Activated CD8-positive, alpha-beta T cell treated with anti-CD3 and anti-CD28 coated beads for 36 hours (primary cell): Measurements from ENCODE around the gene MSRB1. TPM values are rescaled to one million over a fixed set of nuclear protein-coding genes. Genes with fewer than 3 reads are reported as not detected.

Experiments used
- ATAC-seq: fragments of 200-7000 bp; cut with Tn5 transposase; one replicate; pipeline ENCODE4 v1.10.0; 2021; ENCODE audit warnings: mild to moderate bottlenecking, moderate library complexity
- CTCF ChIA-PET: fragments of 350-600 bp; sonication (Branson Sonifier 250); formaldehyde crosslinking; loops from one replicate; lab custom pipeline; 2021; ENCODE audit warnings: antibody characterized with exemption; lab: Charles Lee
- POLR2A ChIA-PET: fragments of 350-600 bp; sonication (Branson Sonifier 250); formaldehyde crosslinking; loops from one replicate; lab custom pipeline; 2021; ENCODE audit warnings: antibody characterized with exemption; lab: Charles Lee
- DNase-seq: peaks from one replicate; pipeline ENCODE4 v3.0.0-alpha.2; 2020
- H3K27ac Mint-ChIP-seq: one replicate; pipeline ENCODE4 v1.8.0; 2021; ENCODE audit warnings: mild to moderate bottlenecking, mixed read lengths
- H3K27me3 Mint-ChIP-seq: one replicate; pipeline ENCODE4 v1.8.0; 2021; ENCODE audit warnings: mixed read lengths
- H3K36me3 Mint-ChIP-seq: one replicate; pipeline ENCODE4 v1.8.0; 2021; ENCODE audit warnings: low read depth, mixed read lengths
- H3K4me1 Mint-ChIP-seq: one replicate; pipeline ENCODE4 v1.8.0; 2021; ENCODE audit warnings: low read depth, mixed read lengths
- H3K4me3 Mint-ChIP-seq: one replicate; pipeline ENCODE4 v1.8.0; 2021; ENCODE audit warnings: mild to moderate bottlenecking, moderate library complexity, mixed read lengths
- H3K9me3 Mint-ChIP-seq: one replicate; pipeline ENCODE4 v1.8.0; 2021; ENCODE audit warnings: mixed read lengths
- intact Hi-C: fragments of 100-400 bp; cut with micrococcal nuclease; formaldehyde crosslinking; loops from one replicate; pipeline ENCODE4 v1.10.0; 2022
- total RNA-seq, 2 experiments: library from RNA; stranded (reverse); gene quantifications; one replicate each; pipeline ENCODE4 v1.2.3, GENCODE V29; 2021
- TF ChIP-seq, protein P1 (sequence below): fragments of 200-600 bp; IDR thresholded peaks from one replicate; pipeline ENCODE4 v1.8.0; 2022; ENCODE audit warnings: antibody characterized with exemption, mild to moderate bottlenecking

MSRB1 gene
- total RNA-seq, 2 experiments from 2014 or later: 15.5 to 18.1 TPM

DNA sequence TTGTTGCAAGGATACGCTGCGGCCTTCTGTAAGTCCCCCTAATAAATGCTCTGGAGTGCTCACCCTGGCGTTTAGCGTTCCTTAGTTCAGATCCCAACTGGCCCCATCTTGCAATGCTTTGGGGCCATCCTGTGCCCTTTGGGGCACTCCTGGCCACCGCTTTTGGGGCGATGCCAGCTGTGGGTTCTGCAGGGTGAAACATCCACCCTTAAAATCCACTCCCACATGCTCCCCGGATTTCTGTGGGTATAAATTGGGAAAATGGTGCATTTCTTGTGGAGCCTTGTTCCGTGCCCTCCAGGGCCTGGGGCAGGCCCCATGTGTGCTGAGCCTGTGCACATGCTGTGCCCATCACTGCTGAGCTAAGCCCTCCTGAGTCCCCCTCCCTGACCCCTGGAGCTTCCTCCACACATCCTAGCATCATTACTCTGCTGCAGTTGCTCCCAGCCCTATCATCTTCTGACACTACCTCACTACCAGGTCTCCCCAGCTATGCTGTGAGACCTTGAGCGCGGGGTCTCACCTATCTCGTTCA lies 6.0 kb downstream of the MSRB1 start:
- ChIA-PET POLR2A (no interaction called here), CTCF (no interaction called here)
- intact Hi-C loops: no loop called here
- no peak overlapping the region for H3K4me3 Mint-ChIP-seq
- no peak overlapping the region for H3K27ac Mint-ChIP-seq
- H3K4me1 Mint-ChIP-seq: peaks cover 5% of the 10 kb centered on the region
- H3K9me3 Mint-ChIP-seq: no peaks in the 10 kb centered on the region
- no peak for ATAC-seq
- TF ChIP-seq, protein P1, sequence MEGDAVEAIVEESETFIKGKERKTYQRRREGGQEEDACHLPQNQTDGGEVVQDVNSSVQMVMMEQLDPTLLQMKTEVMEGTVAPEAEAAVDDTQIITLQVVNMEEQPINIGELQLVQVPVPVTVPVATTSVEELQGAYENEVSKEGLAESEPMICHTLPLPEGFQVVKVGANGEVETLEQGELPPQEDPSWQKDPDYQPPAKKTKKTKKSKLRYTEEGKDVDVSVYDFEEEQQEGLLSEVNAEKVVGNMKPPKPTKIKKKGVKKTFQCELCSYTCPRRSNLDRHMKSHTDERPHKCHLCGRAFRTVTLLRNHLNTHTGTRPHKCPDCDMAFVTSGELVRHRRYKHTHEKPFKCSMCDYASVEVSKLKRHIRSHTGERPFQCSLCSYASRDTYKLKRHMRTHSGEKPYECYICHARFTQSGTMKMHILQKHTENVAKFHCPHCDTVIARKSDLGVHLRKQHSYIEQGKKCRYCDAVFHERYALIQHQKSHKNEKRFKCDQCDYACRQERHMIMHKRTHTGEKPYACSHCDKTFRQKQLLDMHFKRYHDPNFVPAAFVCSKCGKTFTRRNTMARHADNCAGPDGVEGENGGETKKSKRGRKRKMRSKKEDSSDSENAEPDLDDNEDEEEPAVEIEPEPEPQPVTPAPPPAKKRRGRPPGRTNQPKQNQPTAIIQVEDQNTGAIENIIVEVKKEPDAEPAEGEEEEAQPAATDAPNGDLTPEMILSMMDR: no peak
- peaks cover 4% of the 10 kb centered on the region for H3K36me3 Mint-ChIP-seq
- H3K27me3 Mint-ChIP-seq: no peaks in the 10 kb centered on the region
- DNase-seq: no peak

DNA sequence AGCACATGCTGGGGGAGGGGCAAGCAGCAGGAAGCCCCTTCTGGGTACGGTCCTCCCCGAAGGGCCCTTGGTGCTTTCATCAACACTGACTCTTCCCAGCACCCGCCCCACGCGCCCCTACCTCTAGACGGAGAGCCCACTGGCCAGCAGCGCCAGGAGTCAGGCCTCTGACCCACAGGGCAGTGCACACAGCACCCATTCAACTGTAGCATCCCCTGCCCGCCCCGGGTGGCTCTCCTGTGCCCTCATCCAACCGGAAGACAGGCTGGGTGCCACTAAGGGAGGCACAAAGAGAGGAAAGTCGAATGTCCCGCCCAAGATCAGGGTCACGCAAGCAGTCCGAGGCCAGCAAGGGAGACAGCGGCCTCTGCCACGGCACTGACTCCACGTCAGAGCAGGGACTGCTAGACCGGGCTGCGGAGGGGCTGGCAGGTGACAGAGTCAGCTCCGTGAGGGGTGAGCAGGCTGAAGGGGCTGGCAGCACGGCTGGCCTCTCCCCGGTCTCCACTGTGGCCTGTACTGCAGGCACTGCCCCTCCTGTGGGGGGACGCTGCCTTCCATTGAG lies 9.8 kb downstream of the MSRB1 start:
- Mint-ChIP-seq H3K27me3 (no peaks in the 10 kb centered on the region), H3K4me1 (peaks cover 2% of the 10 kb centered on the region), H3K9me3 (no peaks in the 10 kb centered on the region), H3K27ac (no peak overlapping the region), H3K4me3 (no peak overlapping the region), H3K36me3 (no peaks in the 10 kb centered on the region)
- intact Hi-C loops: no loop called here
- no peak for ATAC-seq
- CTCF ChIA-PET: no interaction called here
- TF ChIP-seq, protein P1: no peak
- no peak for DNase-seq
- POLR2A ChIA-PET: no interaction called here

DNA sequence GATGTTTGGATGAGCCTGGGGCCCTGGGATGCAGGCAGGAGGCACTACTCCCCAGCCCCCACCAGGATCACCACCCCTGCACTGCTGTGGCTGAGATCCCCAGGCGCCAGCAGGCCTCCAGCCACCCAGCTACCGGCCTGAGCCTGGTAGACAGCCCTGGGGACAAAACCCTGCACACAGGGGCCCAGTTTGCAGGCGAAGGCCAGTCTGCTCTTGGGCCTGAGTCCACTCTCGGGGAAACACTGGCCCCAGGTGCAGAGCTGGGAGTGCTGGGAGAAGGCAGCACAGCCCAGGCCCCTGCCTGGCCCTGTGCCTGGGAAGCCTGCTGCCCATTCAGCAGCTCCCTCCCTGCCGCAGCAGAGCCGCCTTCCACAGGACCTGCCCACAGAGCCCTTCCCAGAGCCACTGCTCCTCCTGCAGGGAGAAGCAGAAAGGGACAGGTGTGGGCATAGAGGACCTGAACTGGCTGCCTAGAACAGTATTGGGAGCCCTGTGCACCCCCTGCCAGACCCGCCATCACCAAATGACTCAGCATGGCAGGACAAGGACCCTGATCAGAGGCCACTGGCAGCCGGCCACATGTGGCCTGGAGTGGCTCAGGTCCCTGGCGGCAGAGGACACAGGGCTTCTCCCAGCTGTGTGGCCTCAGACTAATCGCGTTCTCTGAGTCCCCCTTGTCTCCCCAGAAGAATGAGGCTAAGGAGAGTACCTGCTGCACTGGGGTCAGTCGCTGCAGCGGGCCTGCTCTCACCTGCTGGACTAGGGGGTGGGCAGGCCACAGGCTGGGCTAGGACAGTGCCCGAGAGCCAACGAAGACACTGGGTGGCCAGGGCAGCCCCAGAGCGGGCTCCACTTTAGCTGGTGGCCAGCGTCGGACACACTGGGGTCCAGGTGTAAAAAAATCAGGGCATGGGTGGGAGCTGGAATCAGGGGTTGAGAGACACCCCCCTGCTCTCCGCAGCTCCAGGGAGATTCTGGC lies 10.7 kb downstream of the MSRB1 start:
- ChIA-PET CTCF (no interaction called here), POLR2A (interaction anchor here (0.7 kb wide), 1 partner anchor 33 kb away, joined by 3 read pairs; the partner anchor contains the start of gene RPS2)
- peaks cover 2% of the 10 kb centered on the region for H3K4me1 Mint-ChIP-seq
- ATAC-seq (no peak), DNase-seq (no peak)
- no peaks in the 10 kb centered on the region for H3K36me3 Mint-ChIP-seq
- H3K4me3 Mint-ChIP-seq: no peak overlapping the region
- intact Hi-C loops: no loop called here
- H3K27ac Mint-ChIP-seq: no peak overlapping the region
- no peaks in the 10 kb centered on the region for H3K27me3 Mint-ChIP-seq
- TF ChIP-seq, protein P1: no peak
- no peaks in the 10 kb centered on the region for H3K9me3 Mint-ChIP-seq

DNA sequence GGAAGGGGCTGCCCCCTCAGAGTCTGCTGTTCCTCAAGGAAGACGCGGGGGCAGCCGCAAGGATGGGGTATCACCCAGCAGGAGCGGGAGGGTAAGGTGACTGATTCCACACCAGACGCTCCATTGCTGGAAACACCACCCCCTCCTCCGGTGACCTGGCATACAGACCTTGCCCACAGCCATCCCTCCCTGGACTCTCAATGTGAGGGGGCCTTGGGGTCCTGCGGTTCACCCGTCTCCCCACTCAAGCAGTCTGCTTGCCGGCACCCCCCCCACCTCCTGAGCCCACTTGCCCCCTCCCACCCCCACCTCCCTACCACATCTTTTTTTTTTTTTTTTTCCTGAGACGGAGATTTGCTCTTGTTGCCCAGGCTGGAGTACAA lies 12.7 kb downstream of the MSRB1 start:
- Mint-ChIP-seq H3K27me3 (no peaks in the 10 kb centered on the region), H3K4me1 (peaks cover 2% of the 10 kb centered on the region), H3K9me3 (no peaks in the 10 kb centered on the region), H3K27ac (no peak overlapping the region), H3K4me3 (no peak overlapping the region), H3K36me3 (no peaks in the 10 kb centered on the region)
- DNase-seq (no peak), ATAC-seq (no peak)
- ChIA-PET POLR2A (interaction anchor here (0.6 to 1.6 kb wide), 3 partner anchors 21 to 579 kb away, joined by 3 read pairs; no protein-coding TSS in a partner anchor), CTCF (interaction anchor here (0.7 to 3.8 kb wide), 10 partner anchors 11 to 148 kb away, joined by 3 to 29 read pairs (median 6); partner anchors contain the start of genes NUBP2 and SPSB3)
- intact Hi-C loops: no loop called here
- TF ChIP-seq, protein P1: no peak
